HepG2 (cell line): ENCODE results near the gene TMEM221. TPM values are rescaled to one million over a fixed set of nuclear protein-coding genes. Genes with fewer than 3 reads are reported as not detected.

Experiments used
- AGO2 ChIP-seq: fragments of 200-400 bp; formaldehyde crosslinking; optimal IDR thresholded peaks from 2 replicates; pipeline ENCODE3; 2017; ENCODE audit warnings: mild to moderate bottlenecking, low read depth, low read length, moderate library complexity
- ARNT2 ChIP-seq: sonication (generic); formaldehyde crosslinking; IDR thresholded peaks from 2 replicates; pipeline ENCODE4 v1.8.0; 2022; ENCODE audit warnings: mild to moderate bottlenecking, low read depth, missing genetic modification reagents, moderate library complexity
- NFKB2 ChIP-seq: sonication (generic); formaldehyde crosslinking; IDR thresholded peaks from 2 replicates; pipeline ENCODE4 v1.4.0; 2020; ENCODE audit warnings: missing genetic modification reagents, borderline replicate concordance
- TOPORS ChIP-seq: sonication (generic); formaldehyde crosslinking; IDR thresholded peaks from 2 replicates; pipeline ENCODE4 v1.8.0; 2023; ENCODE audit warnings: mild to moderate bottlenecking, missing genetic modification reagents
- ZBTB1 ChIP-seq: sonication (generic); formaldehyde crosslinking; IDR thresholded peaks from 2 replicates; pipeline ENCODE4 v1.4.0; 2020; ENCODE audit warnings: missing genetic modification reagents, borderline replicate concordance
- ZNF230 ChIP-seq: sonication (generic); formaldehyde crosslinking; IDR thresholded peaks from 2 replicates; pipeline ENCODE4 v1.4.0; 2020; ENCODE audit warnings: mild to moderate bottlenecking, missing genetic modification reagents
- ZNF329 ChIP-seq: sonication (generic); formaldehyde crosslinking; IDR thresholded peaks from 2 replicates; pipeline ENCODE4 v1.9.0; 2021; ENCODE audit warnings: low read depth, mild to moderate bottlenecking, missing genetic modification reagents
- ZNF713 ChIP-seq: sonication (generic); formaldehyde crosslinking; IDR thresholded peaks from 2 replicates; pipeline ENCODE4 v1.4.0; 2020; ENCODE audit warnings: mild to moderate bottlenecking, missing genetic modification reagents
- polyA plus RNA-seq, 8 experiments: library from polyadenylated mRNA; depleted of rRNA in 3 of 8; stranded (reverse) in 7 of 8; unstranded in 1 of 8; fragments of >200 nt; fragmentation: Illumina TruSeq in 4 of 8; extraction: Trizol in 4 of 8; gene quantifications; 2 replicates each; pipeline versions ENCODE4 v1.2.1 to v1.2.3, GENCODE V29; 2011 to 2016; ENCODE audit warnings: low read depth in 4 of 8, missing spikeins in 1 of 8, mixed read lengths in 1 of 8; ENCODE audit not compliant: insufficient read depth in 1 of 8
- total RNA-seq, 5 experiments: library from RNA; depleted of rRNA; stranded (reverse); fragments of >200 nt; fragmentation: Illumina TruSeq; extraction: Trizol; gene quantifications; 2 replicates each; pipeline ENCODE4 v1.2.3, GENCODE V29; 2016; ENCODE audit warnings: low read depth in 1 of 5
- TF ChIP-seq, protein P1 (sequence below): sonication (generic); formaldehyde crosslinking; IDR thresholded peaks from 2 replicates; pipeline ENCODE4 v1.5.1; 2020; ENCODE audit warnings: mild to moderate bottlenecking, moderate library complexity, missing genetic modification reagents
- TF ChIP-seq, protein P2 (sequence below): sonication (generic); formaldehyde crosslinking; IDR thresholded peaks from 2 replicates; pipeline ENCODE4 v1.5.0; 2020; ENCODE audit warnings: mild to moderate bottlenecking, missing genetic modification reagents, moderate library complexity
- TF ChIP-seq, protein P3 (sequence below): sonication (generic); formaldehyde crosslinking; IDR thresholded peaks from 2 replicates; pipeline ENCODE4 v1.8.0; 2022; ENCODE audit warnings: missing genetic modification reagents, low read depth, mild to moderate bottlenecking, borderline replicate concordance
- TF ChIP-seq, protein P4 (sequence below): sonication (generic); formaldehyde crosslinking; IDR thresholded peaks from 2 replicates; pipeline ENCODE4 v1.4.0; 2020; ENCODE audit warnings: missing genetic modification reagents
- TF ChIP-seq, protein P5 (sequence below): IDR thresholded peaks from 2 replicates; pipeline ENCODE4 v1.6.1; 2016; ENCODE audit warnings: low read depth, missing genetic modification reagents, missing compliant biosample characterization
- TF ChIP-seq, protein P6 (sequence below): sonication (generic); formaldehyde crosslinking; IDR thresholded peaks from 2 replicates; pipeline ENCODE4 v1.8.0; 2022; ENCODE audit warnings: mild to moderate bottlenecking, missing genetic modification reagents

The TMEM221 gene
- total and polyA plus RNA-seq, 2 of the 13 experiments (the other 11 are each of a cell fraction or from before 2014, with no cell fraction given), result 0.33 to 0.77 TPM

DNA sequence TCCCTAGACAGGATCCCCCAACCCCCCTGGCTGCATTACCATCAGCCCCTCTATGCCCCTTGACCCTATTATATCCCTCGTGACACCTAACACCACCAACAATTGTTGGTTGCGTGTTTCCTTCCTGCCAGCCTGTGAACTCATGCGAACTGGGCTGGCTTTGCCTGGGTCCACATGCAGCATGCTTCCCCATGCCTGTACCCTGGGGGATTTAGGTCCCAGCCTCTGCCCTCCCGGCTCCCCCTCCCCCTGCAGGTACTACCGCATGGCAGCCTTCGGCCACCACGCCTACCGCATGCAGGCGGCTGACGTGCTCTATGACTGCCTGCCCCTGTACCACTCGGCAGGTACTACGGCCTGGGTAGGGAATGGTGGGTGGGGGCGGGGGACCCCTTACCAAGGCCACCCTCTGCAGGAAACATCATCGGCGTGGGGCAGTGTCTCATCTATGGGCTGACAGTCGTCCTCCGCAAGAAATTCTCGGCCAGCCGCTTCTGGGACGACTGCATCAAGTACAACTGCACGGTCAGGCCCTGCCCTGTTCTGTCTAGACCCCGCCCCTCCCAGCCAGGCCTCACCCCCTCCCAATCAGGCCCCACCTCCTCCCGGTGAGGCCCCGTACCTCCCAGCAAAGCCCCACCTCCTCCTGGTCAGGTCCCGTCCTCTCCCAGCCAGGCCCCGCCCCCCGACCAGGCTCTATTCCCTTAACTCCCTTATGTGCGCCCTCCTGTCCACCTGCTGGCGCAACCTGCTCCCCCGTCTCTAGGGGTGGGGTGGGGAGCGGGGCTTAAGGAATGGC is 40.3 kb upstream of the TMEM221 start (continued):
- TF ChIP-seq, protein P1, sequence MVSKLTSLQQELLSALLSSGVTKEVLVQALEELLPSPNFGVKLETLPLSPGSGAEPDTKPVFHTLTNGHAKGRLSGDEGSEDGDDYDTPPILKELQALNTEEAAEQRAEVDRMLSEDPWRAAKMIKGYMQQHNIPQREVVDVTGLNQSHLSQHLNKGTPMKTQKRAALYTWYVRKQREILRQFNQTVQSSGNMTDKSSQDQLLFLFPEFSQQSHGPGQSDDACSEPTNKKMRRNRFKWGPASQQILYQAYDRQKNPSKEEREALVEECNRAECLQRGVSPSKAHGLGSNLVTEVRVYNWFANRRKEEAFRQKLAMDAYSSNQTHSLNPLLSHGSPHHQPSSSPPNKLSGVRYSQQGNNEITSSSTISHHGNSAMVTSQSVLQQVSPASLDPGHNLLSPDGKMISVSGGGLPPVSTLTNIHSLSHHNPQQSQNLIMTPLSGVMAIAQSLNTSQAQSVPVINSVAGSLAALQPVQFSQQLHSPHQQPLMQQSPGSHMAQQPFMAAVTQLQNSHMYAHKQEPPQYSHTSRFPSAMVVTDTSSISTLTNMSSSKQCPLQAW (CRISPR knock-in tag), result peak; percentile 42; the same call in 1 of the 2 replicates
- TF ChIP-seq AGO2 (peak; percentile 54), NFKB2 (peak; percentile 61; the same call in 1 of the 2 replicates), ZBTB1 (CRISPR knock-in tag) (no peak), ZNF713 (CRISPR knock-in tag) (no peak), TOPORS (CRISPR knock-in tag) (0 out of 2 replicates have a peak, but pooled peaks have one; percentile 25), ZNF329 (CRISPR knock-in tag) (no peak), ARNT2 (CRISPR knock-in tag) (0 out of 2 replicates have a peak, but pooled peaks have one; percentile 42), ZNF230 (CRISPR knock-in tag) (0 out of 2 replicates have a peak, but pooled peaks have one; percentile 44)
- TF ChIP-seq, protein P2, sequence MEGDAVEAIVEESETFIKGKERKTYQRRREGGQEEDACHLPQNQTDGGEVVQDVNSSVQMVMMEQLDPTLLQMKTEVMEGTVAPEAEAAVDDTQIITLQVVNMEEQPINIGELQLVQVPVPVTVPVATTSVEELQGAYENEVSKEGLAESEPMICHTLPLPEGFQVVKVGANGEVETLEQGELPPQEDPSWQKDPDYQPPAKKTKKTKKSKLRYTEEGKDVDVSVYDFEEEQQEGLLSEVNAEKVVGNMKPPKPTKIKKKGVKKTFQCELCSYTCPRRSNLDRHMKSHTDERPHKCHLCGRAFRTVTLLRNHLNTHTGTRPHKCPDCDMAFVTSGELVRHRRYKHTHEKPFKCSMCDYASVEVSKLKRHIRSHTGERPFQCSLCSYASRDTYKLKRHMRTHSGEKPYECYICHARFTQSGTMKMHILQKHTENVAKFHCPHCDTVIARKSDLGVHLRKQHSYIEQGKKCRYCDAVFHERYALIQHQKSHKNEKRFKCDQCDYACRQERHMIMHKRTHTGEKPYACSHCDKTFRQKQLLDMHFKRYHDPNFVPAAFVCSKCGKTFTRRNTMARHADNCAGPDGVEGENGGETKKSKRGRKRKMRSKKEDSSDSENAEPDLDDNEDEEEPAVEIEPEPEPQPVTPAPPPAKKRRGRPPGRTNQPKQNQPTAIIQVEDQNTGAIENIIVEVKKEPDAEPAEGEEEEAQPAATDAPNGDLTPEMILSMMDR (CRISPR knock-in tag), result peak; percentile 82
- TF ChIP-seq, protein P3, sequence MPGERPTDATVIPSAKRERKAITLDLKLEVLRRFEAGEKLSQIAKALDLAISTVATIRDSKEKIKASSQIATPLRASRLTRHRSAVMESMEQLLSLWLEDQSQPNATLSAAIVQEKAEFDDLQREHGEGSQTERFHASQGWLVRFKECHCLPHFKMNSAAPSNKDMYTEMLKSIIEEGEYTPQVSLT, result no peak
- TF ChIP-seq, protein P4, sequence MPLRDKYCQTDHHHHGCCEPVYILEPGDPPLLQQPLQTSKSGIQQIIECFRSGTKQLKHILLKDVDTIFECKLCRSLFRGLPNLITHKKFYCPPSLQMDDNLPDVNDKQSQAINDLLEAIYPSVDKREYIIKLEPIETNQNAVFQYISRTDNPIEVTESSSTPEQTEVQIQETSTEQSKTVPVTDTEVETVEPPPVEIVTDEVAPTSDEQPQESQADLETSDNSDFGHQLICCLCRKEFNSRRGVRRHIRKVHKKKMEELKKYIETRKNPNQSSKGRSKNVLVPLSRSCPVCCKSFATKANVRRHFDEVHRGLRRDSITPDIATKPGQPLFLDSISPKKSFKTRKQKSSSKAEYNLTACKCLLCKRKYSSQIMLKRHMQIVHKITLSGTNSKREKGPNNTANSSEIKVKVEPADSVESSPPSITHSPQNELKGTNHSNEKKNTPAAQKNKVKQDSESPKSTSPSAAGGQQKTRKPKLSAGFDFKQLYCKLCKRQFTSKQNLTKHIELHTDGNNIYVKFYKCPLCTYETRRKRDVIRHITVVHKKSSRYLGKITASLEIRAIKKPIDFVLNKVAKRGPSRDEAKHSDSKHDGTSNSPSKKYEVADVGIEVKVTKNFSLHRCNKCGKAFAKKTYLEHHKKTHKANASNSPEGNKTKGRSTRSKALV, result no peak
- TF ChIP-seq, protein P5, sequence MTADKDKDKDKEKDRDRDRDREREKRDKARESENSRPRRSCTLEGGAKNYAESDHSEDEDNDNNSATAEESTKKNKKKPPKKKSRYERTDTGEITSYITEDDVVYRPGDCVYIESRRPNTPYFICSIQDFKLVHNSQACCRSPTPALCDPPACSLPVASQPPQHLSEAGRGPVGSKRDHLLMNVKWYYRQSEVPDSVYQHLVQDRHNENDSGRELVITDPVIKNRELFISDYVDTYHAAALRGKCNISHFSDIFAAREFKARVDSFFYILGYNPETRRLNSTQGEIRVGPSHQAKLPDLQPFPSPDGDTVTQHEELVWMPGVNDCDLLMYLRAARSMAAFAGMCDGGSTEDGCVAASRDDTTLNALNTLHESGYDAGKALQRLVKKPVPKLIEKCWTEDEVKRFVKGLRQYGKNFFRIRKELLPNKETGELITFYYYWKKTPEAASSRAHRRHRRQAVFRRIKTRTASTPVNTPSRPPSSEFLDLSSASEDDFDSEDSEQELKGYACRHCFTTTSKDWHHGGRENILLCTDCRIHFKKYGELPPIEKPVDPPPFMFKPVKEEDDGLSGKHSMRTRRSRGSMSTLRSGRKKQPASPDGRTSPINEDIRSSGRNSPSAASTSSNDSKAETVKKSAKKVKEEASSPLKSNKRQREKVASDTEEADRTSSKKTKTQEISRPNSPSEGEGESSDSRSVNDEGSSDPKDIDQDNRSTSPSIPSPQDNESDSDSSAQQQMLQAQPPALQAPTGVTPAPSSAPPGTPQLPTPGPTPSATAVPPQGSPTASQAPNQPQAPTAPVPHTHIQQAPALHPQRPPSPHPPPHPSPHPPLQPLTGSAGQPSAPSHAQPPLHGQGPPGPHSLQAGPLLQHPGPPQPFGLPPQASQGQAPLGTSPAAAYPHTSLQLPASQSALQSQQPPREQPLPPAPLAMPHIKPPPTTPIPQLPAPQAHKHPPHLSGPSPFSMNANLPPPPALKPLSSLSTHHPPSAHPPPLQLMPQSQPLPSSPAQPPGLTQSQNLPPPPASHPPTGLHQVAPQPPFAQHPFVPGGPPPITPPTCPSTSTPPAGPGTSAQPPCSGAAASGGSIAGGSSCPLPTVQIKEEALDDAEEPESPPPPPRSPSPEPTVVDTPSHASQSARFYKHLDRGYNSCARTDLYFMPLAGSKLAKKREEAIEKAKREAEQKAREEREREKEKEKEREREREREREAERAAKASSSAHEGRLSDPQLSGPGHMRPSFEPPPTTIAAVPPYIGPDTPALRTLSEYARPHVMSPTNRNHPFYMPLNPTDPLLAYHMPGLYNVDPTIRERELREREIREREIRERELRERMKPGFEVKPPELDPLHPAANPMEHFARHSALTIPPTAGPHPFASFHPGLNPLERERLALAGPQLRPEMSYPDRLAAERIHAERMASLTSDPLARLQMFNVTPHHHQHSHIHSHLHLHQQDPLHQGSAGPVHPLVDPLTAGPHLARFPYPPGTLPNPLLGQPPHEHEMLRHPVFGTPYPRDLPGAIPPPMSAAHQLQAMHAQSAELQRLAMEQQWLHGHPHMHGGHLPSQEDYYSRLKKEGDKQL (CRISPR knock-in tag), result no peak
- TF ChIP-seq, protein P6, sequence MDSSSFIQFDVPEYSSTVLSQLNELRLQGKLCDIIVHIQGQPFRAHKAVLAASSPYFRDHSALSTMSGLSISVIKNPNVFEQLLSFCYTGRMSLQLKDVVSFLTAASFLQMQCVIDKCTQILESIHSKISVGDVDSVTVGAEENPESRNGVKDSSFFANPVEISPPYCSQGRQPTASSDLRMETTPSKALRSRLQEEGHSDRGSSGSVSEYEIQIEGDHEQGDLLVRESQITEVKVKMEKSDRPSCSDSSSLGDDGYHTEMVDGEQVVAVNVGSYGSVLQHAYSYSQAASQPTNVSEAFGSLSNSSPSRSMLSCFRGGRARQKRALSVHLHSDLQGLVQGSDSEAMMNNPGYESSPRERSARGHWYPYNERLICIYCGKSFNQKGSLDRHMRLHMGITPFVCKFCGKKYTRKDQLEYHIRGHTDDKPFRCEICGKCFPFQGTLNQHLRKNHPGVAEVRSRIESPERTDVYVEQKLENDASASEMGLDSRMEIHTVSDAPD (CRISPR knock-in tag), result 0 out of 2 replicates have a peak, but pooled peaks have one; percentile 36
